Endodermal cell (in vitro differentiated cells): ENCODE results near the gene UPF3A. TPM values are rescaled to one million over a fixed set of nuclear protein-coding genes. Genes with fewer than 3 reads are reported as not detected.
"Not testable (repeated sequence)": the region's sequence is repeated elsewhere in the genome, so short reads cannot be mapped to it uniquely, and the experiment has no call there.

Experiments used
- DNase-seq: peaks from one replicate; pipeline ENCODE4 v3.0.0-alpha.2; 2017
- H3K27ac ChIP-seq: 2 replicates; pipeline ENCODE4 v1.5.1; 2013; ENCODE audit warnings: mild to moderate bottlenecking, low read depth, low read length, moderate library complexity
- H3K27me3 ChIP-seq: 2 replicates; pipeline ENCODE4 v1.6.1; 2013; ENCODE audit warnings: mild to moderate bottlenecking, low read length, moderate library complexity; ENCODE audit not compliant: insufficient read depth, control insufficient read depth, poor library complexity, severe bottlenecking
- H3K36me3 ChIP-seq: 2 replicates; pipeline ENCODE4 v1.7.0; 2013; ENCODE audit warnings: mild to moderate bottlenecking, low read length, moderate library complexity; ENCODE audit not compliant: control insufficient read depth, insufficient read depth
- H3K4me1 ChIP-seq: one replicate; pipeline ENCODE4 v1.7.0; 2013; ENCODE audit warnings: low read length; ENCODE audit not compliant: control insufficient read depth, insufficient read depth
- H3K4me3 ChIP-seq: 2 replicates; pipeline ENCODE4 v1.5.1; 2013; ENCODE audit warnings: mild to moderate bottlenecking, low read length, moderate library complexity
- H3K9ac ChIP-seq: 2 replicates; pipeline ENCODE4 v1.6.1; 2013; ENCODE audit warnings: mild to moderate bottlenecking, low read length, moderate library complexity; ENCODE audit not compliant: poor library complexity, severe bottlenecking; ENCODE audit errors: extremely low read depth
- H3K9me3 ChIP-seq: 2 replicates; pipeline ENCODE4 v1.6.1; 2013; ENCODE audit warnings: mild to moderate bottlenecking, low read length, moderate library complexity; ENCODE audit not compliant: control insufficient read depth
- H3K27ac Mint-ChIP-seq: 2 replicates; pipeline ENCODE4 v1.8.0; 2020; ENCODE audit warnings: mixed read lengths
- H3K27me3 Mint-ChIP-seq: 2 replicates; pipeline ENCODE4 v1.8.0; 2021; ENCODE audit warnings: mild to moderate bottlenecking, mixed read lengths; ENCODE audit not compliant: insufficient read depth
- H3K36me3 Mint-ChIP-seq: 2 replicates; pipeline ENCODE4 v1.8.0; 2020; ENCODE audit warnings: low read depth, mixed read lengths
- H3K4me1 Mint-ChIP-seq: 2 replicates; pipeline ENCODE4 v1.8.0; 2020; ENCODE audit warnings: mixed read lengths
- H3K4me3 Mint-ChIP-seq: 2 replicates; pipeline ENCODE4 v1.8.0; 2020; ENCODE audit warnings: mild to moderate bottlenecking, moderate library complexity, mixed read lengths
- H3K9me3 Mint-ChIP-seq: 2 replicates; pipeline ENCODE4 v1.8.0; 2020; ENCODE audit warnings: mild to moderate bottlenecking, mixed read lengths
- CTCF ChIP-seq: fragments of 200-600 bp; sonication (generic); conservative IDR thresholded peaks from 2 replicates; pipeline ENCODE4 v1.5.0; 2021; ENCODE audit warnings: antibody characterized with exemption, mild to moderate bottlenecking
- WGBS, 2 experiments: methylation state at CpG; one replicate each; pipeline versions ENCODE4 v1.1.5 to v1.1.7; 2013; ENCODE audit warnings: missing lambda C conversion rate in 2 of 2, mixed read lengths in 1 of 2; ENCODE audit not compliant: insufficient coverage in 1 of 2, insufficient read length in 1 of 2; 5-methylcytosine and 5-hydroxymethylcytosine counted together
- total RNA-seq, 2 donors: library from RNA; stranded (reverse); fragmentation: NEBNext Ultra II Directional in 1 of 2; extraction: Animal tissue kit (Norgen Biotek cat#: 25700) in 1 of 2; gene quantifications; 2 replicates in 1 of 2; 3 replicates in 1 of 2; pipeline ENCODE4 v1.2.1, GENCODE V29; 2021

The UPF3A gene
- total RNA-seq, 2 donors from 2014 or later = 56.5 to 81.2 TPM

- Mint-ChIP-seq H3K36me3 (peaks cover 87% of the 10 kb centered on the region), H3K27me3 (no peaks in the 10 kb centered on the region), H3K9me3 (no peaks in the 10 kb centered on the region), H3K4me3 (no peak overlapping the region), H3K27ac (no peak overlapping the region), H3K4me1 (no peaks in the 10 kb centered on the region)
- H3K27me3 ChIP-seq = no peaks in the 10 kb centered on the region
- DNase-seq = no peak
- H3K9ac ChIP-seq = no peak overlapping the region
- no peak for TF ChIP-seq CTCF
- peaks cover 95% of the 10 kb centered on the region for H3K36me3 ChIP-seq
- H3K9me3 ChIP-seq = peaks cover 8% of the 10 kb centered on the region
- no peak overlapping the region for H3K27ac ChIP-seq
- H3K4me3 ChIP-seq = no peak overlapping the region
- WGBS, 2 experiments = 90 to 97% methylated on average over 5 to 7 of the region's 7 CpGs
- no peaks in the 10 kb centered on the region for H3K4me1 ChIP-seq
These were observed 32.3 kb upstream of the UPF3A start for GRCh38 chr13:114249077-114249476.

- Mint-ChIP-seq H3K4me1 (peaks cover 11% of the 10 kb centered on the region), H3K36me3 (peaks cover 81% of the 10 kb centered on the region)
- H3K4me3 Mint-ChIP-seq, H3K9me3 ChIP-seq, H3K4me3 ChIP-seq, H3K4me1 ChIP-seq, H3K27me3 ChIP-seq, H3K27ac ChIP-seq, H3K9ac ChIP-seq, H3K9me3 Mint-ChIP-seq, H3K27me3 Mint-ChIP-seq, H3K27ac Mint-ChIP-seq, DNase-seq: not testable (repeated sequence)
- peaks cover 95% of the 10 kb centered on the region for H3K36me3 ChIP-seq
- WGBS, 2 experiments = 95% methylated on average over 1 of the region's 1 CpG; no CpG with 5 or more reads in 1 of the 2 experiments
These were observed 29.6 kb upstream of the UPF3A start for GRCh38 chr13:114251639-114252440.

- peaks cover 23% of the 10 kb centered on the region for H3K4me1 ChIP-seq
- H3K27me3 ChIP-seq = no peaks in the 10 kb centered on the region
- peaks cover 91% of the 10 kb centered on the region for H3K36me3 ChIP-seq
- no peak for DNase-seq
- Mint-ChIP-seq H3K4me1 (peaks cover 40% of the 10 kb centered on the region), H3K27ac (no peak overlapping the region), H3K27me3 (no peaks in the 10 kb centered on the region), H3K4me3 (no peak overlapping the region), H3K36me3 (peaks cover 68% of the 10 kb centered on the region), H3K9me3 (no peaks in the 10 kb centered on the region)
- WGBS, 2 experiments = 88 to 100% methylated on average over 1 of the region's 1 CpG
- H3K9ac ChIP-seq = no peak overlapping the region
- no peak overlapping the region for H3K27ac ChIP-seq
- TF ChIP-seq CTCF = no peak
- H3K4me3 ChIP-seq = no peak overlapping the region
- H3K9me3 ChIP-seq = no peaks in the 10 kb centered on the region
These were observed 24.9 kb upstream of the UPF3A start for GRCh38 chr13:114256547-114256946.
